HepG2 (cell line): ENCODE results near the gene TP53I3. TPM values are rescaled to one million over a fixed set of nuclear protein-coding genes. Genes with fewer than 3 reads are reported as not detected.

Experiments used
- ATF1 ChIP-seq: IDR thresholded peaks from 2 replicates; pipeline ENCODE4 v1.6.1; 2016; ENCODE audit warnings: mild to moderate bottlenecking, control low read depth
- BORCS8-MEF2B ChIP-seq: sonication (generic); formaldehyde crosslinking; IDR thresholded peaks from 2 replicates; pipeline ENCODE4 v1.8.0; 2022; ENCODE audit warnings: mild to moderate bottlenecking, missing genetic modification reagents
- CREB3 ChIP-seq: sonication (generic); formaldehyde crosslinking; IDR thresholded peaks from 2 replicates; pipeline ENCODE4 v1.5.0; 2020; ENCODE audit warnings: missing genetic modification reagents
- GATAD2A ChIP-seq: IDR thresholded peaks from 2 replicates; pipeline ENCODE4 v1.6.1; 2016
- HNRNPLL ChIP-seq: fragments of 200-400 bp; formaldehyde crosslinking; IDR thresholded peaks from 2 replicates; pipeline ENCODE4 v1.6.1; 2017; ENCODE audit warnings: mild to moderate bottlenecking, low read depth, low read length; ENCODE audit not compliant: poor library complexity, severe bottlenecking
- HNRNPUL1 ChIP-seq: fragments of 200-400 bp; formaldehyde crosslinking; IDR thresholded peaks from 2 replicates; pipeline ENCODE4 v1.6.1; 2017; ENCODE audit warnings: low read depth, mild to moderate bottlenecking, low read length, moderate library complexity
- MIXL1 ChIP-seq: IDR thresholded peaks from 2 replicates; pipeline ENCODE4 v1.6.1; 2016
- POGK ChIP-seq: sonication (generic); formaldehyde crosslinking; conservative IDR thresholded peaks from 2 replicates; pipeline ENCODE4 v1.8.0; 2022; ENCODE audit warnings: mild to moderate bottlenecking, moderate library complexity, missing genetic modification reagents
- RFX3 ChIP-seq: IDR thresholded peaks from 2 replicates; pipeline ENCODE4 v1.6.1; 2016; ENCODE audit warnings: missing biosample characterization, missing genetic modification reagents
- SNAI1 ChIP-seq: sonication (generic); formaldehyde crosslinking; IDR thresholded peaks from 2 replicates; pipeline ENCODE4 v1.5.0; 2020; ENCODE audit warnings: mild to moderate bottlenecking, missing genetic modification reagents, borderline replicate concordance
- SNAPC5 ChIP-seq: sonication (generic); formaldehyde crosslinking; IDR thresholded peaks from 2 replicates; pipeline ENCODE4 v1.8.1; 2023; ENCODE audit warnings: mild to moderate bottlenecking, missing genetic modification reagents, borderline replicate concordance
- TFAP4 ChIP-seq: sonication (generic); IDR thresholded peaks from 2 replicates; pipeline ENCODE4 v1.6.1; 2016; ENCODE audit warnings: low read depth, borderline replicate concordance
- TFE3 ChIP-seq: IDR thresholded peaks from 2 replicates; pipeline ENCODE4 v1.6.1; 2016
- ZBTB33 ChIP-seq: sonication (generic); formaldehyde crosslinking; IDR thresholded peaks from 2 replicates; pipeline ENCODE4 v1.4.0; 2020; ENCODE audit warnings: missing genetic modification reagents
- ZNF263 ChIP-seq: sonication (generic); formaldehyde crosslinking; IDR thresholded peaks from 2 replicates; pipeline ENCODE4 v1.4.0; 2020; ENCODE audit warnings: missing genetic modification reagents
- ZNF276 ChIP-seq: sonication (generic); formaldehyde crosslinking; IDR thresholded peaks from 2 replicates; pipeline ENCODE4 v1.4.0; 2020; ENCODE audit warnings: mild to moderate bottlenecking, low read depth, missing genetic modification reagents
- ZNF44 ChIP-seq: sonication (generic); formaldehyde crosslinking; IDR thresholded peaks from 2 replicates; pipeline ENCODE4 v1.5.1; 2020; ENCODE audit warnings: mild to moderate bottlenecking, missing genetic modification reagents
- ZNF501 ChIP-seq: sonication (generic); formaldehyde crosslinking; IDR thresholded peaks from 2 replicates; pipeline ENCODE4 v1.5.1; 2020; ENCODE audit warnings: mild to moderate bottlenecking, moderate library complexity, missing genetic modification reagents
- ZNF780A ChIP-seq: sonication (generic); formaldehyde crosslinking; IDR thresholded peaks from 2 replicates; pipeline ENCODE4 v1.8.0; 2022; ENCODE audit warnings: mild to moderate bottlenecking, missing genetic modification reagents, moderate library complexity
- ZNF83 ChIP-seq: sonication (generic); formaldehyde crosslinking; IDR thresholded peaks from 2 replicates; pipeline ENCODE4 v1.4.0; 2020; ENCODE audit warnings: missing genetic modification reagents, mild to moderate bottlenecking, borderline replicate concordance
- polyA plus RNA-seq, 8 experiments: library from polyadenylated mRNA; depleted of rRNA in 3 of 8; stranded (reverse) in 7 of 8; unstranded in 1 of 8; fragments of >200 nt; fragmentation: Illumina TruSeq in 4 of 8; extraction: Trizol in 4 of 8; gene quantifications; 2 replicates each; pipeline versions ENCODE4 v1.2.1 to v1.2.3, GENCODE V29; 2011 to 2016; ENCODE audit warnings: low read depth in 4 of 8, missing spikeins in 1 of 8, mixed read lengths in 1 of 8; ENCODE audit not compliant: insufficient read depth in 1 of 8
- total RNA-seq, 5 experiments: library from RNA; depleted of rRNA; stranded (reverse); fragments of >200 nt; fragmentation: Illumina TruSeq; extraction: Trizol; gene quantifications; 2 replicates each; pipeline ENCODE4 v1.2.3, GENCODE V29; 2016; ENCODE audit warnings: low read depth in 1 of 5

TP53I3 gene
- total and polyA plus RNA-seq, 2 of the 13 experiments (the other 11 are each of a cell fraction or from before 2014, with no cell fraction given), result 25.0 to 44.1 TPM

- TF ChIP-seq TFAP4 (no peak), BORCS8-MEF2B (CRISPR knock-in tag) (no peak), ZNF276 (CRISPR knock-in tag) (peak; percentile 13; the same call in 1 of the 2 replicates), SNAI1 (no peak; the same call in 1 of the 2 replicates), TFE3 (CRISPR knock-in tag) (no peak), CREB3 (CRISPR knock-in tag) (0 out of 2 replicates have a peak, but pooled peaks have one; percentile 27), ZBTB33 (no peak), GATAD2A (peak; percentile 28; the same call in 1 of the 2 replicates), ZNF263 (CRISPR knock-in tag) (peak; percentile 83; the same call in 1 of the 2 replicates), HNRNPLL (no peak), HNRNPUL1 (no peak), ZNF44 (no peak), ATF1 (CRISPR knock-in tag) (no peak), POGK (CRISPR knock-in tag) (no peak), ZNF83 (no peak), RFX3 (CRISPR knock-in tag) (no peak), MIXL1 (CRISPR knock-in tag) (no peak), SNAPC5 (CRISPR knock-in tag) (no peak), ZNF501 (CRISPR knock-in tag) (no peak), ZNF780A (CRISPR knock-in tag) (no peak)
Measured at GRCh38 chr2:24050041-24050979, 34.3 kb downstream of the TP53I3 start (continued).
